Epidermal melanocyte (primary cell): ENCODE results near the gene RHD.
A peak's percentile ranks its signal among the peaks of the same experiment; 100 is the strongest.
"Not testable (repeated sequence)": the region's sequence is repeated elsewhere in the genome, so short reads cannot be mapped to it uniquely, and the experiment has no call there.

ENCODE experiments used
- DNase-seq: peaks from one replicate; pipeline ENCODE4 v3.0.0; 2011; ENCODE audit warnings: low spot score; ENCODE audit not compliant: insufficient read length

RHD gene

GRCh38 chr1:25272238-25272637, at the start of gene RHD:
TSS of gene RHD (plus strand) at chr1:25272509. CDS start at chr1:25272548, 39 bp downstream.
- not testable (repeated sequence) for DNase-seq

GRCh38 chr1:25222606-25223005, 49.7 kb upstream of the RHD start:
- DNase-seq: no peak

- DNase-seq: no peak
These were observed 48.8 kb upstream of the RHD start for GRCh38 chr1:25223471-25223870.

GRCh38 chr1:25232027-25232865, 40.1 kb upstream of the RHD start, which contains the start of gene SYF2:
TSS of gene SYF2 (minus strand) at chr1:25232502. CDS start at chr1:25232467, 35 bp downstream.
- peak; percentile 87 for DNase-seq

- DNase-seq: peak; percentile 64
These were observed 39.2 kb upstream of the RHD start for GRCh38 chr1:25232866-25233784.

- not testable (repeated sequence) for DNase-seq
These were observed 36.9 kb upstream of the RHD start for GRCh38 chr1:25235411-25235810.

GRCh38 chr1:25236261-25236660, 36.0 kb upstream of the RHD start:
- DNase-seq: not testable (repeated sequence)

- DNase-seq: no peak
These were observed 34.3 kb upstream of the RHD start for GRCh38 chr1:25238046-25238445.

- peak; percentile 63 for DNase-seq
These were observed 32.4 kb upstream of the RHD start for GRCh38 chr1:25239681-25240541.

- no peak for DNase-seq
These were observed 28.4 kb upstream of the RHD start for GRCh38 chr1:25243907-25244306.

- DNase-seq: no peak
These were observed 26.9 kb upstream of the RHD start for GRCh38 chr1:25245393-25245792.

- no peak for DNase-seq
These were observed 26.3 kb upstream of the RHD start for GRCh38 chr1:25245809-25246599.

- DNase-seq: no peak
These were observed 25.7 kb upstream of the RHD start for GRCh38 chr1:25246600-25247023.

GRCh38 chr1:25247024-25247828, 25.1 kb upstream of the RHD start, which contains the start of gene RSRP1:
TSS of gene RSRP1 (minus strand) at chr1:25247454. CDS start at chr1:25246963, 491 bp downstream.
- DNase-seq: peak; percentile 97

GRCh38 chr1:25247829-25248754, 24.2 kb upstream of the RHD start:
- no peak for DNase-seq

- no peak for DNase-seq
These were observed 18.4 kb upstream of the RHD start for GRCh38 chr1:25253911-25254310.

- no peak for DNase-seq
These were observed 16.4 kb upstream of the RHD start for GRCh38 chr1:25255706-25256577.
